Nephron progenitor cell (in vitro differentiated cells): ENCODE results near the gene ADGRA1.

Source experiments
- DNase-seq: peaks from one replicate; pipeline ENCODE4 v3.0.0; 2021
- H3K27ac Mint-ChIP-seq: 2 replicates; pipeline ENCODE4 v1.8.0; 2021; ENCODE audit warnings: mild to moderate bottlenecking, moderate library complexity, mixed read lengths
- H3K27me3 Mint-ChIP-seq: 2 replicates; pipeline ENCODE4 v1.8.0; 2021; ENCODE audit warnings: mild to moderate bottlenecking, low read depth, mixed read lengths; ENCODE audit not compliant: poor library complexity
- H3K36me3 Mint-ChIP-seq: 2 replicates; pipeline ENCODE4 v1.8.0; 2021; ENCODE audit warnings: low read depth, mixed read lengths
- H3K4me1 Mint-ChIP-seq: 2 replicates; pipeline ENCODE4 v1.8.0; 2021; ENCODE audit warnings: mixed read lengths
- H3K4me3 Mint-ChIP-seq: 2 replicates; pipeline ENCODE4 v1.8.0; 2021; ENCODE audit warnings: mild to moderate bottlenecking, moderate library complexity, mixed read lengths
- H3K9me3 Mint-ChIP-seq: 2 replicates; pipeline ENCODE4 v1.8.0; 2021; ENCODE audit warnings: mild to moderate bottlenecking, moderate library complexity, mixed read lengths
- CTCF ChIP-seq: fragments of 200-600 bp; sonication (generic); IDR thresholded peaks from 2 replicates; pipeline ENCODE4 v1.5.0; 2021; ENCODE audit warnings: antibody characterized with exemption

ADGRA1 gene

GRCh38 chr10:133081636-133082035 lies 6.1 kb upstream of the ADGRA1 start:
- Mint-ChIP-seq H3K27ac (no peak overlapping the region), H3K27me3 (peaks cover 42% of the 10 kb centered on the region), H3K9me3 (no peaks in the 10 kb centered on the region), H3K4me1 (no peaks in the 10 kb centered on the region), H3K4me3 (no peak overlapping the region), H3K36me3 (no peaks in the 10 kb centered on the region)
- no peak for DNase-seq
- no peak for TF ChIP-seq CTCF

- Mint-ChIP-seq H3K4me3 (no peak overlapping the region), H3K27ac (no peak overlapping the region), H3K9me3 (no peaks in the 10 kb centered on the region), H3K4me1 (peaks cover 4% of the 10 kb centered on the region), H3K27me3 (peaks cover 54% of the 10 kb centered on the region), H3K36me3 (no peaks in the 10 kb centered on the region)
- no peak for DNase-seq
- TF ChIP-seq CTCF: no peak
Measured at GRCh38 chr10:133082685-133083421, 4.9 kb upstream of the ADGRA1 start.

- DNase-seq: no peak
- Mint-ChIP-seq H3K4me1 (peaks cover 4% of the 10 kb centered on the region), H3K36me3 (no peaks in the 10 kb centered on the region), H3K4me3 (no peak overlapping the region), H3K9me3 (no peaks in the 10 kb centered on the region), H3K27ac (no peak overlapping the region), H3K27me3 (peaks cover 58% of the 10 kb centered on the region)
- TF ChIP-seq CTCF: no peak
Measured at GRCh38 chr10:133083422-133084100, 4.2 kb upstream of the ADGRA1 start.

- H3K36me3 Mint-ChIP-seq: no peaks in the 10 kb centered on the region
- DNase-seq: no peak
- H3K27ac Mint-ChIP-seq: no peak overlapping the region
- H3K4me1 Mint-ChIP-seq: peaks cover 4% of the 10 kb centered on the region
- H3K4me3 Mint-ChIP-seq: no peak overlapping the region
- no peaks in the 10 kb centered on the region for H3K9me3 Mint-ChIP-seq
- H3K27me3 Mint-ChIP-seq: peaks cover 67% of the 10 kb centered on the region
- no peak for TF ChIP-seq CTCF
Measured at GRCh38 chr10:133084491-133084890, 3.2 kb upstream of the ADGRA1 start.

- Mint-ChIP-seq H3K4me1 (peaks cover 4% of the 10 kb centered on the region), H3K9me3 (no peaks in the 10 kb centered on the region), H3K27ac (no peak overlapping the region), H3K36me3 (no peaks in the 10 kb centered on the region), H3K27me3 (peaks cover 73% of the 10 kb centered on the region), H3K4me3 (no peak overlapping the region)
- TF ChIP-seq CTCF: no peak
- DNase-seq: no peak
Measured at GRCh38 chr10:133085251-133086125, 2.2 kb upstream of the ADGRA1 start.
